Neural progenitor cell (in vitro differentiated cells): ENCODE measurements around the gene ZNF592.

ENCODE experiments used
- CTCF ChIP-seq: fragments of 200-600 bp; sonication (generic); IDR thresholded peaks from 2 replicates; pipeline ENCODE4 v1.5.1; 2017; ENCODE audit warnings: antibody characterized with exemption, mild to moderate bottlenecking
- EZH2 ChIP-seq: fragments of 200-600 bp; sonication (generic); IDR thresholded peaks from 2 replicates; pipeline ENCODE4 v1.6.1; 2017; ENCODE audit warnings: antibody characterized with exemption, mild to moderate bottlenecking, moderate library complexity

GRCh38 chr15:84847382-84847781, 99.0 kb downstream of the ZNF592 start:
- TF ChIP-seq CTCF (no peak), EZH2 (no peak)
